ENCODE measurements around the gene RNASEH2A. TPM values are rescaled to one million over a fixed set of nuclear protein-coding genes. Genes with fewer than 3 reads are reported as not detected.

The RNASEH2A gene
- polyA plus RNA-seq, 2 of the 4 experiments (the other 2 are of a cell fraction), result 37.2 to 45.5 TPM

- Histone ChIP-seq H3K4me2 (no peak overlapping the region), H3K4me3 (no peak overlapping the region), H3K9me3 (no peaks in the 10 kb centered on the region), H3K27ac (no peak overlapping the region), H3K4me1 (peaks cover 3% of the 10 kb centered on the region; the same call in 1 of the 3 replicates)
- 88% methylated on average over 20 of the region's 29 CpGs for WGBS (ENCODE audit: missing lambda C conversion rate)
- ATAC-seq (no peak), DNase-seq (ENCODE audit: low read depth in 1 of 2, low spot score in 1 of 2) (no peak), FAIRE-seq (no peak)
- TF ChIP-seq, protein P1, sequence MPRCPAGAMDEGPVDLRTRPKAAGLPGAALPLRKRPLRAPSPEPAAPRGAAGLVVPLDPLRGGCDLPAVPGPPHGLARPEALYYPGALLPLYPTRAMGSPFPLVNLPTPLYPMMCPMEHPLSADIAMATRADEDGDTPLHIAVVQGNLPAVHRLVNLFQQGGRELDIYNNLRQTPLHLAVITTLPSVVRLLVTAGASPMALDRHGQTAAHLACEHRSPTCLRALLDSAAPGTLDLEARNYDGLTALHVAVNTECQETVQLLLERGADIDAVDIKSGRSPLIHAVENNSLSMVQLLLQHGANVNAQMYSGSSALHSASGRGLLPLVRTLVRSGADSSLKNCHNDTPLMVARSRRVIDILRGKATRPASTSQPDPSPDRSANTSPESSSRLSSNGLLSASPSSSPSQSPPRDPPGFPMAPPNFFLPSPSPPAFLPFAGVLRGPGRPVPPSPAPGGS (IDR thresholded peaks at IDR 0.05), result no peak
- TF ChIP-seq, protein P2, sequence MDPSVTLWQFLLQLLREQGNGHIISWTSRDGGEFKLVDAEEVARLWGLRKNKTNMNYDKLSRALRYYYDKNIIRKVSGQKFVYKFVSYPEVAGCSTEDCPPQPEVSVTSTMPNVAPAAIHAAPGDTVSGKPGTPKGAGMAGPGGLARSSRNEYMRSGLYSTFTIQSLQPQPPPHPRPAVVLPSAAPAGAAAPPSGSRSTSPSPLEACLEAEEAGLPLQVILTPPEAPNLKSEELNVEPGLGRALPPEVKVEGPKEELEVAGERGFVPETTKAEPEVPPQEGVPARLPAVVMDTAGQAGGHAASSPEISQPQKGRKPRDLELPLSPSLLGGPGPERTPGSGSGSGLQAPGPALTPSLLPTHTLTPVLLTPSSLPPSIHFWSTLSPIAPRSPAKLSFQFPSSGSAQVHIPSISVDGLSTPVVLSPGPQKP (IDR thresholded peaks at IDR 0.05; ENCODE audit: low read depth, low read length), result no peak
- no peak for TF ChIP-seq NR3C1 (IDR thresholded peaks at IDR 0.05)
- no peak for TF ChIP-seq EHF (CRISPR knock-in tag; IDR thresholded peaks at IDR 0.05)
- no peak for TF ChIP-seq ZNF302 (CRISPR knock-in tag; IDR thresholded peaks at IDR 0.05)
- no peak for TF ChIP-seq CBX2 (IDR thresholded peaks at IDR 0.05; ENCODE audit: borderline replicate concordance, low read depth)
- TF ChIP-seq FOXS1 (CRISPR knock-in tag; IDR thresholded peaks at IDR 0.05), result no peak
- TF ChIP-seq TFCP2L1 (CRISPR knock-in tag; IDR thresholded peaks at IDR 0.05), result no peak
- no peak for TF ChIP-seq TP53 (CRISPR knock-in tag; IDR thresholded peaks at IDR 0.05)
- no peak for TF ChIP-seq CHD2 (IDR thresholded peaks at IDR 0.05; ENCODE audit: low read length, partially characterized antibody)
- CTCF ChIA-PET, result no interaction called here
- POLR2A ChIA-PET, result no interaction called here
Measured at GRCh38 chr19:12841094-12841493, 34.7 kb downstream of the RNASEH2A start.

DNA sequence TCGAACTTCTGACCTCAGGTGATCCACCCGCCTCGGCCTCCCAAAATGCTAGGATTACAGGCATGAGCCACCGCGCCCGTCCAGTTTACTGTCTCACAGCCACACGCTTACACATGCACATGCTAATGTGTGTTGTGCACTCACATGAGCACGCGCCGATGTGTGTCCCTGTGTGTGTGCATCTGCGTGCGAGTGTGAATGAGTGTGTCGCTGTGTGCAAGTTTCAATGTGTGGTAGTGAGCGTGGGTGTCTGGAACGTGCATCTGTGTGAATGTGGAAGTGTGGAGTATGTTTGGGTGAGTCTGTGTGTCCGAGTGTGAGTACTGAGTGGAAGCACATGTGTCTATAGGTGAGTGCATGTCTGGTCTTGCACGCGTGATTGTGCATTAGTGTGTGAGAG lies 36.1 kb downstream of the RNASEH2A start:
- Histone ChIP-seq H3K4me2 (no peak overlapping the region), H3K4me1 (peaks cover 7% of the 10 kb centered on the region; the same call in 1 of the 3 replicates), H3K27ac (no peak overlapping the region), H3K9me3 (no peaks in the 10 kb centered on the region), H3K4me3 (no peak overlapping the region)
- CTCF ChIA-PET, result no interaction called here
- WGBS (ENCODE audit: missing lambda C conversion rate), result 94% methylated on average over 18 of the region's 18 CpGs
- POLR2A ChIA-PET, result no interaction called here
- no peak for FAIRE-seq
- TF ChIP-seq HOXA7 (CRISPR knock-in tag; IDR thresholded peaks at IDR 0.05), result no peak
- TF ChIP-seq MYC (IDR thresholded peaks at IDR 0.05; ENCODE audit: borderline replicate concordance, low read length), result no peak
- TF ChIP-seq ESRRA (IDR thresholded peaks at IDR 0.05; ENCODE audit: borderline replicate concordance, low read length), result no peak
- TF ChIP-seq MAFK (IDR thresholded peaks at IDR 0.05; ENCODE audit: partially characterized antibody), result no peak
- no peak for TF ChIP-seq HOXB13 (CRISPR knock-in tag; IDR thresholded peaks at IDR 0.05; ENCODE audit: low read depth)
- no peak for TF ChIP-seq EHMT2 (IDR thresholded peaks at IDR 0.05; ENCODE audit: low read depth)
- TF ChIP-seq RAD21 (conservative IDR thresholded peaks at IDR 0.05 in 1 of 2, IDR thresholded peaks at IDR 0.05 in 1 of 2), result no peak
- TF ChIP-seq TFCP2L1 (CRISPR knock-in tag; IDR thresholded peaks at IDR 0.05), result no peak
- no peak for TF ChIP-seq ZNF302 (CRISPR knock-in tag; IDR thresholded peaks at IDR 0.05)
- no peak for TF ChIP-seq NR3C1 (IDR thresholded peaks at IDR 0.05)
- TF ChIP-seq, protein P3, sequence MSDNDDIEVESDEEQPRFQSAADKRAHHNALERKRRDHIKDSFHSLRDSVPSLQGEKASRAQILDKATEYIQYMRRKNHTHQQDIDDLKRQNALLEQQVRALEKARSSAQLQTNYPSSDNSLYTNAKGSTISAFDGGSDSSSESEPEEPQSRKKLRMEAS (IDR thresholded peaks at IDR 0.05), result no peak
- TF ChIP-seq CHD2 (IDR thresholded peaks at IDR 0.05; ENCODE audit: low read length, partially characterized antibody), result no peak
- DNase-seq (ENCODE audit: low read depth in 1 of 2, low spot score in 1 of 2), result no peak
- ATAC-seq, result no peak

DNA sequence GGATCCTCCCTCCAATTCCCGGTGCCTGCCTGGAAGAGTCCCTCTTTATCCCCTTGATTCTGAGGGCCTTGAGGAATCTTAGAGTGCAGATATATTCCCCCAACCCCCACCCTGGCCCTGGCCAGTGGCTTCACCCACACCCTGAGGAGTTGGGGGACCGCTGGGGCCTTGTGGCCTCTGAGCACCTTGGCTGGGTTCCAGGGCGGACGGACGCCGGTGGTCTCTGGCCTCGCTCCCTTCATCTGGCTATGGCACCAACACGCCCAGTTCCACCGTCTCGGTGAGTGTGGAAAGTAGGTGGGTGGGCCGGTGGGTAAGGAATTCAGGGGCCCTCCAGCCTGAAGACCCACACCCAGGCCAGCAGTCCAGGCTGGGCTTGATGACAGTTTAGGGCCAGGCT lies 36.9 kb downstream of the RNASEH2A start:
- 83% methylated on average over 3 of the region's 11 CpGs for WGBS (ENCODE audit: missing lambda C conversion rate)
- ATAC-seq (no peak), DNase-seq (ENCODE audit: low read depth in 1 of 2, low spot score in 1 of 2) (no peak), FAIRE-seq (no peak)
- Histone ChIP-seq H3K4me1 (0 out of 3 replicates have a peak, but pooled peaks cover 7% of the 10 kb centered on the region), H3K27ac (no peak overlapping the region), H3K4me2 (no peak overlapping the region), H3K4me3 (no peak overlapping the region), H3K9me3 (no peaks in the 10 kb centered on the region)
- ChIA-PET POLR2A (no interaction called here), CTCF (no interaction called here)
- no peak for TF ChIP-seq MAFK (IDR thresholded peaks at IDR 0.05; ENCODE audit: partially characterized antibody)
- no peak for TF ChIP-seq FOSB (CRISPR knock-in tag; IDR thresholded peaks at IDR 0.05)
- no peak for TF ChIP-seq ZFP36 (IDR thresholded peaks at IDR 0.05; ENCODE audit: borderline replicate concordance, partially characterized antibody)
- no peak for TF ChIP-seq HEYL (CRISPR knock-in tag; IDR thresholded peaks at IDR 0.05)
- no peak for TF ChIP-seq CBX8 (IDR thresholded peaks at IDR 0.05)
- no peak for TF ChIP-seq NR3C1 (IDR thresholded peaks at IDR 0.05)
- TF ChIP-seq POLR2AphosphoS2 (conservative IDR thresholded peaks at IDR 0.05; ENCODE audit: low read length), result no peak
- no peak for TF ChIP-seq CBX2 (IDR thresholded peaks at IDR 0.05; ENCODE audit: borderline replicate concordance, low read depth)
- TF ChIP-seq NPAS2 (CRISPR knock-in tag; IDR thresholded peaks at IDR 0.05; ENCODE audit: borderline replicate concordance), result no peak
- no peak for TF ChIP-seq HOXB5 (CRISPR knock-in tag; IDR thresholded peaks at IDR 0.05)
- no peak for TF ChIP-seq RNF2 (IDR thresholded peaks at IDR 0.05; ENCODE audit: borderline replicate concordance, low read depth)
- TF ChIP-seq ESRRA (IDR thresholded peaks at IDR 0.05; ENCODE audit: borderline replicate concordance, low read length), result no peak
- TF ChIP-seq KDM1A (IDR thresholded peaks at IDR 0.05; ENCODE audit: low read depth), result no peak
- no peak for TF ChIP-seq ZNF302 (CRISPR knock-in tag; IDR thresholded peaks at IDR 0.05)
- TF ChIP-seq FOSL2 (IDR thresholded peaks at IDR 0.05), result no peak
- no peak for TF ChIP-seq FOSL2 (CRISPR knock-in tag; IDR thresholded peaks at IDR 0.05)
- no peak for TF ChIP-seq JUN (IDR thresholded peaks at IDR 0.05)
- TF ChIP-seq PBX3 (IDR thresholded peaks at IDR 0.05), result no peak
- no peak for TF ChIP-seq TP53 (CRISPR knock-in tag; IDR thresholded peaks at IDR 0.05)
- TF ChIP-seq NFE2L2 (conservative IDR thresholded peaks at IDR 0.05; ENCODE audit: low read length), result no peak
